IMR-90 (cell line): ENCODE data around the gene DEPDC5.

Experiments
- CEBPB ChIP-seq: IDR thresholded peaks from 2 replicates; pipeline ENCODE4 v1.6.1; 2012; ENCODE audit warnings: low read depth, low read length, improper control_type of control experiment
- CTCF ChIP-seq: conservative IDR thresholded peaks from 2 replicates; pipeline ENCODE4 v1.5.1; 2012; ENCODE audit warnings: mild to moderate bottlenecking, low read depth, low read length, improper control_type of control experiment
- MXI1 ChIP-seq: IDR thresholded peaks from 2 replicates; pipeline ENCODE4 v1.6.1; 2012; ENCODE audit warnings: low read depth, mild to moderate bottlenecking, low read length, moderate library complexity, borderline replicate concordance
- POLR2A ChIP-seq: IDR thresholded peaks from 2 replicates; pipeline ENCODE4 v1.6.1; 2012; ENCODE audit warnings: mild to moderate bottlenecking, low read depth, low read length
- RAD21 ChIP-seq: IDR thresholded peaks from 2 replicates; pipeline ENCODE4 v1.6.1; 2012; ENCODE audit warnings: low read length, improper control_type of control experiment
- RCOR1 ChIP-seq: IDR thresholded peaks from 2 replicates; pipeline ENCODE4 v1.6.1; 2012; ENCODE audit warnings: mild to moderate bottlenecking, low read length, improper control_type of control experiment; ENCODE audit not compliant: insufficient replicate concordance
- SMC3 ChIP-seq: fragments of 150-350 bp; IDR thresholded peaks from 2 replicates; pipeline ENCODE4 v1.6.1; 2016; ENCODE audit warnings: low read depth, mild to moderate bottlenecking, antibody characterized with exemption, low read length, moderate library complexity

- TF ChIP-seq POLR2A: no peak
- TF ChIP-seq CTCF: no peak
- no peak for TF ChIP-seq SMC3
- no peak for TF ChIP-seq MXI1
- no peak for TF ChIP-seq CEBPB
- no peak for TF ChIP-seq RAD21
- no peak for TF ChIP-seq RCOR1
Observed at GRCh38 chr22:31836010-31836409, 82.2 kb downstream of the DEPDC5 start.
